Ectodermal cell (in vitro differentiated cells): ENCODE data around the gene NAV3.

Source experiments
- H3K27ac ChIP-seq: 2 replicates; pipeline ENCODE4 v1.7.0; 2013; ENCODE audit warnings: mild to moderate bottlenecking, low read depth, low read length; ENCODE audit not compliant: insufficient read depth, poor library complexity, severe bottlenecking
- H3K27me3 ChIP-seq: 2 replicates; pipeline ENCODE4 v1.7.0; 2013; ENCODE audit warnings: mild to moderate bottlenecking, low read length; ENCODE audit not compliant: insufficient read depth, control insufficient read depth, poor library complexity, severe bottlenecking
- H3K36me3 ChIP-seq: one replicate; pipeline ENCODE4 v1.7.0; 2013; ENCODE audit warnings: low read length; ENCODE audit not compliant: control insufficient read depth, insufficient read depth
- H3K4me1 ChIP-seq: one replicate; pipeline ENCODE4 v1.7.0; 2013; ENCODE audit warnings: low read length; ENCODE audit not compliant: control insufficient read depth, insufficient read depth
- H3K4me3 ChIP-seq: 2 replicates; pipeline ENCODE4 v1.7.0; 2013; ENCODE audit warnings: low read depth, low read length, control low read depth; ENCODE audit not compliant: insufficient read depth
- H3K9me3 ChIP-seq: 2 replicates; pipeline ENCODE4 v1.7.0; 2013; ENCODE audit warnings: mild to moderate bottlenecking, low read length, moderate library complexity; ENCODE audit not compliant: control insufficient read depth
- WGBS, 2 experiments: methylation state at CpG; one replicate each; pipeline ENCODE4 v1.1.7; 2013; ENCODE audit warnings: missing lambda C conversion rate in 2 of 2; 5-methylcytosine and 5-hydroxymethylcytosine counted together

NAV3 gene

GRCh38 chr12:78002878-78003277, 172.2 kb downstream of the NAV3 start:
- WGBS, 2 experiments, result 80% methylated on average over 1 of the region's 1 CpG; no CpG with 5 or more reads in 1 of the 2 experiments
- Histone ChIP-seq H3K4me3 (no peak overlapping the region), H3K36me3 (no peaks in the 10 kb centered on the region), H3K4me1 (no peaks in the 10 kb centered on the region), H3K27ac (no peak overlapping the region), H3K9me3 (no peaks in the 10 kb centered on the region), H3K27me3 (no peaks in the 10 kb centered on the region)

GRCh38 chr12:78004249-78005093, 173.8 kb downstream of the NAV3 start:
- no peaks in the 10 kb centered on the region for H3K9me3 ChIP-seq
- no peaks in the 10 kb centered on the region for H3K27me3 ChIP-seq
- H3K27ac ChIP-seq, result no peak overlapping the region
- WGBS, 2 experiments, result 94 to 95% methylated on average over 3 of the region's 3 CpGs
- H3K4me3 ChIP-seq, result no peak overlapping the region
- H3K36me3 ChIP-seq, result no peaks in the 10 kb centered on the region
- H3K4me1 ChIP-seq, result no peaks in the 10 kb centered on the region

- H3K4me1 ChIP-seq, result no peaks in the 10 kb centered on the region
- H3K9me3 ChIP-seq, result no peaks in the 10 kb centered on the region
- no peak overlapping the region for H3K27ac ChIP-seq
- H3K36me3 ChIP-seq, result no peaks in the 10 kb centered on the region
- whole genome bisulfite sequencing, 2 experiments, result 93 to 99% methylated on average over 1 to 3 of the region's 3 CpGs
- no peak overlapping the region for H3K4me3 ChIP-seq
- H3K27me3 ChIP-seq, result no peaks in the 10 kb centered on the region
Observed at GRCh38 chr12:78005094-78005492, 174.4 kb downstream of the NAV3 start.

- Histone ChIP-seq H3K4me1 (no peaks in the 10 kb centered on the region), H3K4me3 (no peak overlapping the region), H3K27me3 (no peaks in the 10 kb centered on the region), H3K9me3 (no peaks in the 10 kb centered on the region), H3K36me3 (no peaks in the 10 kb centered on the region), H3K27ac (no peak overlapping the region)
- 94 to 95% methylated on average over 4 of the region's 4 CpGs for WGBS, 2 experiments
Observed at GRCh38 chr12:78007173-78007572, 176.5 kb downstream of the NAV3 start.

- Histone ChIP-seq H3K36me3 (no peaks in the 10 kb centered on the region), H3K27ac (no peak overlapping the region), H3K27me3 (no peaks in the 10 kb centered on the region), H3K4me3 (no peak overlapping the region), H3K9me3 (no peaks in the 10 kb centered on the region), H3K4me1 (no peaks in the 10 kb centered on the region)
- WGBS, 2 experiments, result 75 to 82% methylated on average over 3 of the region's 3 CpGs
Observed at GRCh38 chr12:78009031-78009430, 178.3 kb downstream of the NAV3 start.

GRCh38 chr12:78018171-78018910, 187.6 kb downstream of the NAV3 start:
- Histone ChIP-seq H3K4me3 (no peak overlapping the region), H3K27me3 (no peaks in the 10 kb centered on the region), H3K9me3 (no peaks in the 10 kb centered on the region), H3K27ac (peak overlapping the region; percentile 39), H3K36me3 (no peaks in the 10 kb centered on the region), H3K4me1 (peaks cover 7% of the 10 kb centered on the region)
- 46 to 66% methylated on average over 3 to 4 of the region's 4 CpGs for WGBS, 2 experiments

GRCh38 chr12:78018939-78019338, 188.2 kb downstream of the NAV3 start:
- WGBS, 2 experiments, result 69 to 72% methylated on average over 1 to 2 of the region's 3 CpGs
- no peaks in the 10 kb centered on the region for H3K36me3 ChIP-seq
- peaks cover 7% of the 10 kb centered on the region for H3K4me1 ChIP-seq
- H3K9me3 ChIP-seq, result no peaks in the 10 kb centered on the region
- H3K4me3 ChIP-seq, result no peak overlapping the region
- H3K27ac ChIP-seq, result no peak overlapping the region
- H3K27me3 ChIP-seq, result no peaks in the 10 kb centered on the region

GRCh38 chr12:78028426-78028825, 197.7 kb downstream of the NAV3 start:
- H3K9me3 ChIP-seq, result no peaks in the 10 kb centered on the region
- WGBS, 2 experiments, result 71 to 100% methylated on average over 1 of the region's 1 CpG
- H3K36me3 ChIP-seq, result no peaks in the 10 kb centered on the region
- H3K27ac ChIP-seq, result no peak overlapping the region
- H3K4me1 ChIP-seq, result no peaks in the 10 kb centered on the region
- no peak overlapping the region for H3K4me3 ChIP-seq
- H3K27me3 ChIP-seq, result no peaks in the 10 kb centered on the region

GRCh38 chr12:78034025-78034424, 203.3 kb downstream of the NAV3 start:
- no peak overlapping the region for H3K4me3 ChIP-seq
- H3K4me1 ChIP-seq, result no peaks in the 10 kb centered on the region
- no peaks in the 10 kb centered on the region for H3K9me3 ChIP-seq
- H3K27ac ChIP-seq, result no peak overlapping the region
- WGBS, 2 experiments, result 89 to 93% methylated on average over 2 of the region's 4 CpGs
- no peaks in the 10 kb centered on the region for H3K27me3 ChIP-seq
- no peaks in the 10 kb centered on the region for H3K36me3 ChIP-seq

- Histone ChIP-seq H3K36me3 (no peaks in the 10 kb centered on the region), H3K4me3 (no peak overlapping the region), H3K9me3 (no peaks in the 10 kb centered on the region), H3K27me3 (no peaks in the 10 kb centered on the region), H3K27ac (no peak overlapping the region), H3K4me1 (no peaks in the 10 kb centered on the region)
- WGBS, 2 experiments, result 82 to 83% methylated on average over 14 of the region's 14 CpGs
Observed at GRCh38 chr12:78035901-78036606, 205.4 kb downstream of the NAV3 start.
